Measurements from ENCODE around the gene MEIOB. TPM values are rescaled to one million over a fixed set of nuclear protein-coding genes. Genes with fewer than 3 reads are reported as not detected.
A peak's percentile ranks its signal among the peaks of the same experiment; 100 is the strongest.

Gene MEIOB
- total RNA-seq, 5 donors from 2014 or later (not counting 1 experiment from before 2014, with no cell fraction given), result 0.26 TPM; not detected in 4

DNA sequence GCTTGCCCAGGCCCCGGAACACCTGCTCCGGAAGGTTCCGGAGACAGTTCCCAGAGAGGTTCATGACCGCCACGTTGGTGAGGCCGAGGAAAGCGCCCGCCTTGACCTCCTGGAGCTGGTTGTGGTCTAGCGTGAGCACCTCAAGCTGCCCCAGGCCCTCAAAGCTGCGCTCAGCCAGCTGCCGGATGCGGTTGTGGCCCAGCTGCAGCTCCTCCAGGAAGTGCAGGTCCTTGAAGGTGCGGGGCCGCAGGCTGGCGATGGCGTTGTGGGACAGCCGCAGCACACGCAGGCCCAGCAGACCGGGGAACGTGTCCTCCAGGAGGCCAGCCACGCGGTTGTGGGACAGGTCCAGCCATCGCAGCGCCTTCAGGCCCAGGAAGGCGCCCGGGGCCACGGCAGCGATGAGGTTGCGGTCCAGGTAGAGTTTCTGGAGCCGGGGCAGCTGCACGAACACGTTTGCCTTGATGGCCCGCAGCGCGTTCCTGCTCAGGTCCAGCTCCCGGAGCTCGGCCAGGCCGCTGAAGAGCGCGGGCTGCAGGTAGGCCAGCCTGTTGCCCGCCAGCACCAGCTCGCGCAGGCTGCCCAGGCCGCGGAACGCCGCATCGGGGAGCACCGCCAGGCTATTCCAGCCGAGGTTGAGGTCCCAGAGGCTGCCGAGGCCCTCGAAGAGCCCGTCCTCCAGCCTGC, 80.6 kb downstream of the MEIOB start:
- no peak overlapping the region for H3K27ac Mint-ChIP-seq
- ChIA-PET POLR2A (no interaction called here), CTCF (no interaction called here)
- H3K4me1 Mint-ChIP-seq, result peaks cover 0 to 4% (median 1%) of the 10 kb centered on the region in 3 donors
- H3K9me3 Mint-ChIP-seq, result no peaks in the 10 kb centered on the region
- H3K4me3 Mint-ChIP-seq, result no peak overlapping the region
- Histone ChIP-seq H3K9me3 (no peaks in the 10 kb centered on the region), H3K4me3 (ENCODE audit: control insufficient read depth in 1 of 2, extremely low read depth in 1 of 2, low read length in 1 of 2) (no peak overlapping the region), H3K4me1 (ENCODE audit: control insufficient read depth in 1 of 2, extremely low read depth in 1 of 2, insufficient read depth in 2 of 2, low read length in 2 of 2) (peaks cover 0 to 13% of the 10 kb centered on the region in 2 experiments), H3K27ac (ENCODE audit: low read length) (no peak overlapping the region), H3K36me3 (ENCODE audit: control insufficient read depth in 2 of 2, extremely low read depth in 1 of 2, insufficient read depth in 1 of 2, low read length in 1 of 2) (peaks cover 19 to 40% of the 10 kb centered on the region in 2 donors), H3K27me3 (replicated peaks in 1 of 2; ENCODE audit: control insufficient read depth in 2 of 2, extremely low read depth in 1 of 2, insufficient read depth in 2 of 2, low read length in 1 of 2) (no peaks in the 10 kb centered on the region)
- DNase-seq (no peak), ATAC-seq (replicated peaks in 1 of 4) (no peak)
- H3K27me3 Mint-ChIP-seq, result no peaks in the 10 kb centered on the region
- 95% methylated on average over 53 of the region's 53 CpGs for WGBS (ENCODE audit: insufficient coverage)
- H3K36me3 Mint-ChIP-seq, result peaks cover 5% of the 10 kb centered on the region

DNA sequence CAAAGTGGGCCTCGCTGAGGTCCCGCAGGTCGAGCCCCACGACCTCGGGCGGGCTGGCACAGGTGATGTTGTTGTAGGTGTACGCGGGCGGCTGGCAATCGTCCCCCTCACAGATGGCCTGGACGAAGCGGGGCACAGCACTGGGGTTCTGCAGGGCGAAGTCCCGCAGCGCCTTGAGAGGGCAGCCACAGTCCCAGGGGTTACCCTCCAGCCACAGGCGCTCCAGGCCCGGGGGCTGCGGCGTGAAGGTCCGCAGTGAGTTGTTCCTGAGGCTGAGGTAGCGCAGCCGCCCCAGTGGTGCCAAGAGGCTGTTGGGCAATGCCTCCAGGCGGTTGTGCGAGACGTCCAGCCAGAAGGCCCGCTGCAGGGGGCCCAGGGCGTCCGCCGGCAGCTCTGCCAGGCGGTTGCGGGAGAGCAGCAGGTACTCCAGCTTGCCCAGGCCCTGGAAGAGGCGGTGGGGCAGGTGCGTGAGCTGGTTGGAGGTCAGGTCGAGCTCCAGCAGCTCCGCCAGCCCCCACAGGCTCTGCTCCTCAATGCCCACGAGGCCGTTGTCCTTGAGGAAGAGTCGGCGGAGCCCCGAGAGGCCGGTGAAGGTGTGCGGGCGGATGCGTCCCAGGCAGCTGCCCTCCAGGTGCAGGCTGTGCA, 81.2 kb downstream of the MEIOB start:
- CTCF ChIA-PET, result no interaction called here
- H3K27ac Mint-ChIP-seq, result no peak overlapping the region
- ATAC-seq (replicated peaks in 1 of 4) (no peak), DNase-seq (no peak)
- Histone ChIP-seq H3K9me3 (no peaks in the 10 kb centered on the region), H3K4me1 (ENCODE audit: control insufficient read depth in 1 of 2, extremely low read depth in 1 of 2, insufficient read depth in 2 of 2, low read length in 2 of 2) (peaks cover 0 to 19% of the 10 kb centered on the region in 2 experiments), H3K4me3 (ENCODE audit: control insufficient read depth in 1 of 2, extremely low read depth in 1 of 2, low read length in 1 of 2) (no peak overlapping the region), H3K36me3 (ENCODE audit: control insufficient read depth in 2 of 2, extremely low read depth in 1 of 2, insufficient read depth in 1 of 2, low read length in 1 of 2) (peaks cover 19 to 43% of the 10 kb centered on the region in 2 donors), H3K27me3 (replicated peaks in 1 of 2; ENCODE audit: control insufficient read depth in 2 of 2, extremely low read depth in 1 of 2, insufficient read depth in 2 of 2, low read length in 1 of 2) (no peaks in the 10 kb centered on the region), H3K27ac (ENCODE audit: low read length) (no peak overlapping the region)
- no peak overlapping the region for H3K4me3 Mint-ChIP-seq
- 97% methylated on average over 38 of the region's 44 CpGs for WGBS (ENCODE audit: insufficient coverage)
- H3K27me3 Mint-ChIP-seq, result no peaks in the 10 kb centered on the region
- peaks cover 5% of the 10 kb centered on the region for H3K36me3 Mint-ChIP-seq
- POLR2A ChIA-PET, result no interaction called here
- no peaks in the 10 kb centered on the region for H3K9me3 Mint-ChIP-seq
- H3K4me1 Mint-ChIP-seq, result peaks cover 2 to 5% (median 4%) of the 10 kb centered on the region in 3 donors

DNA sequence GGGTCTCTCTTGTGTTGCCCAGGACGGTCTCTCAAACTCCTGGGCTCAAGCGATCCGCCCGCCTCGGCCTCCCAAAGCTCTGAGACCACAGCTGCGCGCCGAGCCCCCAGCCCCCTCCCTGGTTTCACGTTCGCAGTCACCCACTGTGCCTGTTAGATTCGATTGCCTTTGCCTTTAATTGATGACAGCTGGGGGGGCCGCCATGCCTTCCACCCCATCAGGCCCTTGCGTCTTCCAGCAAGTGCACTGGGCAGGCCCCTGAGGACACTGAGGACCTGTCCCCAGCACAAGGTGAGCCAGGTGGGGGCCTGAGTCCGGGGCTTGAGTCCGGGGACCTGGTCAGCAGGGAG, 81.7 kb downstream of the MEIOB start:
- DNase-seq (peak in 1 of 35 experiments; percentile 20), ATAC-seq (replicated peaks in 1 of 4) (no peak)
- Mint-ChIP-seq H3K36me3 (peaks cover 5% of the 10 kb centered on the region), H3K4me3 (no peak overlapping the region), H3K27ac (no peak overlapping the region), H3K9me3 (no peaks in the 10 kb centered on the region), H3K4me1 (peaks cover 4 to 10% (median 7%) of the 10 kb centered on the region in 3 donors), H3K27me3 (no peaks in the 10 kb centered on the region)
- 98% methylated on average over 14 of the region's 15 CpGs for WGBS (ENCODE audit: insufficient coverage)
- H3K9me3 ChIP-seq, result no peaks in the 10 kb centered on the region
- no peak overlapping the region for H3K4me3 ChIP-seq (ENCODE audit: control insufficient read depth in 1 of 2, extremely low read depth in 1 of 2, low read length in 1 of 2)
- ChIA-PET CTCF (no interaction called here), POLR2A (no interaction called here)
- H3K27ac ChIP-seq (ENCODE audit: low read length), result no peak overlapping the region
- peaks cover 0 to 24% of the 10 kb centered on the region in 2 experiments for H3K4me1 ChIP-seq (ENCODE audit: control insufficient read depth in 1 of 2, extremely low read depth in 1 of 2, insufficient read depth in 2 of 2, low read length in 2 of 2)
- no peaks in the 10 kb centered on the region for H3K27me3 ChIP-seq (replicated peaks in 1 of 2; ENCODE audit: control insufficient read depth in 2 of 2, extremely low read depth in 1 of 2, insufficient read depth in 2 of 2, low read length in 1 of 2)
- peaks cover 20 to 48% of the 10 kb centered on the region in 2 donors for H3K36me3 ChIP-seq (ENCODE audit: control insufficient read depth in 2 of 2, extremely low read depth in 1 of 2, insufficient read depth in 1 of 2, low read length in 1 of 2)

DNA sequence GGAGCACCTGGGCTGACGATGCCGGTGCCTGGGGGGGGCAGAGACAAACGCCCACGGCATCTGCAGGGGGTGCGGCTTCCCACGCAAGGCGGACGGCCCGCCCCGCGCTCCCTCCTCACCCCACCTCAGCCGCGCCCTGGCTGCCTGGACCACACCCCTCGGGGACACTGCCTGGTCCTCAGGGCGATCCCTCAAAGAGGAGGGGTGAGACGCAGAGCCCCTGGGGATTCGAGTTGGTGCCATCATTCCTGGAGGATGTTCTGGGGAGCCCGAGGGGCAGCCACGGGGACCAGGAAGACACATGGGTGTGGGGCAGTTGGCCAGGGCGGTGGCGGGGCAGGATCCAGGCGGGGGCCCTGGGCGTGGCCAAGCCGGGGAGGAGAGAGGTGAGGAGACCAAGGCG, 82.3 kb downstream of the MEIOB start:
- ChIA-PET POLR2A (interaction anchor here in 1 of 2 donors (0.6 kb wide), 1 partner anchor 382 kb away, joined by 5 read pairs; no protein-coding TSS in a partner anchor), CTCF (no interaction called here)
- no peak overlapping the region for H3K27ac Mint-ChIP-seq
- no peak overlapping the region for H3K4me3 ChIP-seq (ENCODE audit: control insufficient read depth in 1 of 2, extremely low read depth in 1 of 2, low read length in 1 of 2)
- peaks cover 5% of the 10 kb centered on the region for H3K36me3 Mint-ChIP-seq
- DNase-seq, result no peak
- no peaks in the 10 kb centered on the region for H3K9me3 ChIP-seq
- H3K4me3 Mint-ChIP-seq, result no peak overlapping the region
- WGBS (ENCODE audit: insufficient coverage), result 91% methylated on average over 5 of the region's 25 CpGs
- no peak for ATAC-seq (replicated peaks in 1 of 4)
- H3K9me3 Mint-ChIP-seq, result no peaks in the 10 kb centered on the region
- peaks cover 23 to 50% of the 10 kb centered on the region in 2 donors for H3K36me3 ChIP-seq (ENCODE audit: control insufficient read depth in 2 of 2, extremely low read depth in 1 of 2, insufficient read depth in 1 of 2, low read length in 1 of 2)
- peaks cover 0 to 30% of the 10 kb centered on the region in 2 experiments for H3K4me1 ChIP-seq (ENCODE audit: control insufficient read depth in 1 of 2, extremely low read depth in 1 of 2, insufficient read depth in 2 of 2, low read length in 2 of 2)
- peaks cover 4 to 14% (median 11%) of the 10 kb centered on the region in 3 donors for H3K4me1 Mint-ChIP-seq
- no peaks in the 10 kb centered on the region for H3K27me3 Mint-ChIP-seq
- H3K27ac ChIP-seq (ENCODE audit: low read length), result no peak overlapping the region
- H3K27me3 ChIP-seq (replicated peaks in 1 of 2; ENCODE audit: control insufficient read depth in 2 of 2, extremely low read depth in 1 of 2, insufficient read depth in 2 of 2, low read length in 1 of 2), result no peaks in the 10 kb centered on the region

DNA sequence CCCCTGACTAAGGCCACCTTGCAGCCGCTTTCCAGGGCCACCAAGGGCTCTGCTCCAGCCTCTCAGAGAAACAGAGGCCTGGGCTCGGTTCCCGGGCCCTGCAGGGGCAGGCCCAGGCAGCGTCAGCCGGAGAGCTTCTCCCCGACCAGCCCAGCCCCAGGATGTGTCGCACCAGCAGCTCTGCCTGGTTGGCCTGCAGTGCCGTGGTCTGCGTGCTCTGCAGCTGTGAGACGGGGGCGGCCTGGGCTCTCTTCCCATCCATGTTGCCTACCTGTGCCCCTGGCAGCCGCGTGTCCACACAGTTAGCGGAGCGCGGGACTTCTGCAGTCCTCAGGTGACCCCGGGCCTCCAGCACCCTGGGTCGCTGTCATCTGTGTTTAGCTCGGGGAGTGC, 83.3 kb downstream of the MEIOB start:
- peaks cover 4 to 18% (median 16%) of the 10 kb centered on the region in 3 donors for H3K4me1 Mint-ChIP-seq
- POLR2A ChIA-PET, result no interaction called here
- no peaks in the 10 kb centered on the region for H3K9me3 Mint-ChIP-seq
- H3K27me3 Mint-ChIP-seq, result no peaks in the 10 kb centered on the region
- H3K4me3 Mint-ChIP-seq, result no peak overlapping the region
- Histone ChIP-seq H3K36me3 (ENCODE audit: control insufficient read depth in 2 of 2, extremely low read depth in 1 of 2, insufficient read depth in 1 of 2, low read length in 1 of 2) (peaks cover 23 to 54% of the 10 kb centered on the region in 2 donors), H3K27me3 (replicated peaks in 1 of 2; ENCODE audit: control insufficient read depth in 2 of 2, extremely low read depth in 1 of 2, insufficient read depth in 2 of 2, low read length in 1 of 2) (no peaks in the 10 kb centered on the region), H3K4me1 (ENCODE audit: control insufficient read depth in 1 of 2, extremely low read depth in 1 of 2, insufficient read depth in 2 of 2, low read length in 2 of 2) (peaks cover 0 to 38% of the 10 kb centered on the region in 2 experiments), H3K27ac (ENCODE audit: low read length) (no peak overlapping the region), H3K9me3 (no peaks in the 10 kb centered on the region), H3K4me3 (ENCODE audit: control insufficient read depth in 1 of 2, extremely low read depth in 1 of 2, low read length in 1 of 2) (no peak overlapping the region)
- H3K36me3 Mint-ChIP-seq, result peaks cover 5% of the 10 kb centered on the region
- DNase-seq (no peak), ATAC-seq (replicated peaks in 1 of 4) (no peak)
- whole genome bisulfite sequencing (ENCODE audit: insufficient coverage), result 92% methylated on average over 19 of the region's 19 CpGs
- H3K27ac Mint-ChIP-seq, result no peak overlapping the region
- CTCF ChIA-PET, result no interaction called here

DNA sequence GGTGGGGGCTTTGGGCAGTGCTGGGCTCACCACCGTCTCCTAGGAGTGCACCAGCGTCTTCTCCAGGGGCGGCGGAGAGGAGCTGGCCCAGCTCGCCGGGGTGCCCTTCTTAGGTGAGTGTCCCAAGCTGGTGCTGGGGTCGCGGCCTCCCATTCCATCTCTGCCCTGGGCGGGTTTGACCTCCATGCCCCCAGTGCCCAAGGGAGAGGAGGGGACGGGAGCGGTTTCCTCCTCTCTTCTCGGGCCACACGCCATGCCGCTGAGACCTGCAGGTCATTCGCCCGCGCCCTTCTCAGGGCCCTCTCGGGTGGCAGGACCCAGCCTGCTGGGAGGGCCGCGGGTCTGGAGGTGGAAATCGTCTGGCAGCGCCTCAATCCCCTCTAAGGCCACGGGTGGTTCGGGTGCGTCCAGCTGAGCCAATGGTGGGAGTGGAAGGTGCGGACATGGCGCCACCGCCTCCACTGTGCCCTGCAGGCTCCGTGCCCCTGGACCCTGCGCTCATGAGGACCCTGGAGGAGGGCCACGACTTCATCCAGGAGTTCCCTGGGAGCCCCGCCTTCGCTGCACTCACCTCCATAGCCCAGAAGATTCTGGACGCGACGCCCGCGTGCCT, 83.8 kb downstream of the MEIOB start:
- POLR2A ChIA-PET, result no interaction called here
- H3K36me3 Mint-ChIP-seq, result peaks cover 5% of the 10 kb centered on the region
- H3K4me3 ChIP-seq (ENCODE audit: control insufficient read depth in 1 of 2, extremely low read depth in 1 of 2, low read length in 1 of 2), result no peak overlapping the region
- no peak overlapping the region for H3K27ac Mint-ChIP-seq
- H3K9me3 ChIP-seq, result no peaks in the 10 kb centered on the region
- peaks cover 0 to 43% of the 10 kb centered on the region in 2 experiments for H3K4me1 ChIP-seq (ENCODE audit: control insufficient read depth in 1 of 2, extremely low read depth in 1 of 2, insufficient read depth in 2 of 2, low read length in 2 of 2)
- H3K27ac ChIP-seq (ENCODE audit: low read length), result no peak overlapping the region
- no peaks in the 10 kb centered on the region for H3K27me3 Mint-ChIP-seq
- ATAC-seq (replicated peaks in 1 of 4), result no peak
- CTCF ChIA-PET, result no interaction called here
- WGBS (ENCODE audit: insufficient coverage), result 94% methylated on average over 19 of the region's 38 CpGs
- peaks cover 23 to 54% of the 10 kb centered on the region in 2 donors for H3K36me3 ChIP-seq (ENCODE audit: control insufficient read depth in 2 of 2, extremely low read depth in 1 of 2, insufficient read depth in 1 of 2, low read length in 1 of 2)
- peaks cover 4 to 23% (median 21%) of the 10 kb centered on the region in 3 donors for H3K4me1 Mint-ChIP-seq
- H3K27me3 ChIP-seq (replicated peaks in 1 of 2; ENCODE audit: control insufficient read depth in 2 of 2, extremely low read depth in 1 of 2, insufficient read depth in 2 of 2, low read length in 1 of 2), result no peaks in the 10 kb centered on the region
- H3K9me3 Mint-ChIP-seq, result no peaks in the 10 kb centered on the region
- no peak for DNase-seq
- no peak overlapping the region for H3K4me3 Mint-ChIP-seq
